Stimulated activated CD4-positive, alpha-beta T cell treated with anti-CD3 and anti-CD28 coated beads, Interleukin-15, amount 100 ng/mL, for 48 hours (primary cell): ENCODE measurements around the gene SIRPA.

Experiments
- DNase-seq, 2 donors: peaks; one replicate each; pipeline ENCODE4 v3.0.0-alpha.2; 2020; ENCODE audit warnings: low read depth in 2 of 2

Gene SIRPA

DNA sequence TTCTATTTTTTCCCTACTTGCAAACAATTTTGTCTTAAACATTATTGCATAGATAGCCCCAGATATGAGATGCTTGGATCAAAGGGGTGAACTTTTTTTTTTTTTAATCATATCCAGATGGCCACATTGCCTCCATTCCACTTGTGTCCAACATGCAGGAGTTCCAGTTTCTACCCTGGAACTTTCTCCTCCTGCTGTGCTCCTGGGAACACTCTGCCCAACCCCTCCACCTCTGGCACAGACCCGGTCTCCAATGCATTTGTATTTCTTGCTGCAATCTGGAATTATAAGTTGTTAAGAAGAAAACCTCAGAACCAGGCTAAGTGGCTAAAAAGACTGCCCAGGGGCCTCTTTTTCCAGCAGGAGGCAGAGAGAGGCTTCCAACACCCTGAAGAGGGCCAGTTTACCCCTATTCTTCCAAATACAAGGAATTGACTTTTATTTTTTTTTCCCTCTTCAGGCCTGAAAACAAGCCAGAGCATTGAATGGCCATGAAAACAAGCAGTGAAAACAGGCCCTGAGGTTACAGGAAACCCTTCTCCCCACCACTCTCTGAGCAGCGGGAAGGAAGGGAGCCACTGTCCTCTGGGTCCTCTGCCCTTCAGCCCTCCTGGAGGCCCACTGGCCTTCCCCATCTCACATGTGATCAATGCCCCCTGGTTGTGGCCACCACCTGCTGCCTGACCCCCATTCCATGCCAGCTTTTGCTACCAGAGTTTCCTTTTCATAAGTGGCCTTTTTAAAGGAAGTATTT lies 54.3 kb downstream of the SIRPA start:
- DNase-seq = no peak

DNA sequence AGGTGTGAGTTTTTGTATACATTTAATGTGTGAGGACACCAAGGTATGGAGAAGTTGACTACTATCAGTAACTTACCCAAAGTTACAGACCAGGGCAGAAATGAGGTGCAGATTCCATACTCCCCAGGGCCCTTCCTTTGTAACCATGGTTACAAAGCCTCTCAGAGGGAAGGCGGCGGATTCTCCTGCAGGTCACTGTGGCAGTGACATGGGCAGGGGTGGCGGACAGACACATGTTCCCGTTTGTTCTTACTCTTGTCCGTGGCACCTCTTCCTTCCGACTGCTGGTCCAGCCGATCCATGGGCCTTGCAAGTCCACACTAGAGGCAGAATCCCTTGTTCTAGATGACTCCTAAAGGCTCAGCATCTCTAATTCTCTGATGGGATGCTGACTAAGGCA lies 55.6 kb downstream of the SIRPA start:
- no peak for DNase-seq

DNA sequence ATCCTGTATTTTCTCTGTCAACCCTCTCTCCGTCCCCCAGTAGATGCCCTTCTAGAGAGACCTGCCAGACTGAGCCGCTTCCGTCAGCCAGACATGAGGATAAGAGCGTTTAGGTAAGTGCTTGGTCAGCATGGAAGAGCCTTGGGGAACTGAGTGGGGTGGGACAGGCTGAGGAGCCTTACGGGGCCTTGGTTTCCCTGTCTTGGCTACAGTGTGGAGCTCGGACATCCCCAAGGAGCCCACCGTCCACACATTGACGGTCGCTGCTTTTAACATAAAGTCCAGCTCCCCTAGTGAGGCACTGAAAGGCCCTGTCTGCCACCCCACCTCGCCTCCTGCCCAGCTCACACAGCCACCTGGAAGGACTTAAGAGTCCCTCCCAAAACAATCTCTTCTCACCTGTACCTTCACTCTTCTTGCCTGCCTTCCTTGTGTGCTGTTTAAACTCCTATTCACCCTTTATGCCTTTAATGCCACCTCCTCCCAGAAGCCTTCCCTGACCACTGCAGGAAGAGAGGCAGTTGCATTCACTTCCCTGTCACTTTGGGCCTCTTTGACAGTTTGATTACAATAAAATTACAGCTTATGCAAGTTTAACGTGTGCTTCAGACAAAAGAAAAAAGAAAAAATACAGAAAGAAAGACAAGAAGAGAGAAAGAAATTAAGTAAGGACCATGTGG lies 56.4 kb downstream of the SIRPA start:
- no peak for DNase-seq

DNA sequence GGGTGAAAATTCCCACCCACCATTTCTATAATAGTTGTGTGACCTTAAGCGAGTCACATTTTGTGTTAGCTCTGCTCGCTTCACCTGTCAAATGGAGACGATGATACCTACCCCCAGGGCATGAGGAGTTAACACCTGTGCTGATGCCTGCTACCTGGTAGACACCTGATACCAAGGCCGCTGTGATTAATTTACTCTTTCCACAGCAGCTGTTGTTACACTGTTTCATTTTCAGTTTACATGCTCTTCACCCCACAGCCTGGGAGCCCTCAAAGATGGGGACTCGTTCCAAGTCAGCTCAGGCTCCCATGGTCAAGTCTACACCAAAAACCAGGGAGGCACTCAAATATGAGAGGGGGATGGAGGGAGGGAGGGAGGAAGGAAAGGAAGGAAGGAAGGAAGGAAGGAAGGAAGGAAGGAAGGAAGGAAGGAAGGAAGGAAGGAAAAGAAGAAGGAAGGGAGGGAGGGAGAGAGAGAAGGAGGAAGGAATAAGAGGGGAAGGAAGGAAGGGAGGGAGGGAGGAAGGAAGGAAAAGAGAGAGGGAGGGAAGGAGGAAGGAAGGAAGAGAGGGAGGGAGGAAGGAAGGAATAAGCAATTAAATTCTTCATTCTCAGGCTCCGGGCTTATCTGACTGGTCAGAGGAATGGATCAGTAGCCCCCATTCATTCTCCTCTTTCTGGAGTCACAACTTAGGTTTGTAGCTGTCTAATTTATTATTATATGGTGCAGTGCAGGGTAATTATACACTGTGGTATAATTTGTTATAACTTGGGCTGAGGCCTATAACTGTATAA lies 57.7 kb downstream of the SIRPA start:
- no peak for DNase-seq

DNA sequence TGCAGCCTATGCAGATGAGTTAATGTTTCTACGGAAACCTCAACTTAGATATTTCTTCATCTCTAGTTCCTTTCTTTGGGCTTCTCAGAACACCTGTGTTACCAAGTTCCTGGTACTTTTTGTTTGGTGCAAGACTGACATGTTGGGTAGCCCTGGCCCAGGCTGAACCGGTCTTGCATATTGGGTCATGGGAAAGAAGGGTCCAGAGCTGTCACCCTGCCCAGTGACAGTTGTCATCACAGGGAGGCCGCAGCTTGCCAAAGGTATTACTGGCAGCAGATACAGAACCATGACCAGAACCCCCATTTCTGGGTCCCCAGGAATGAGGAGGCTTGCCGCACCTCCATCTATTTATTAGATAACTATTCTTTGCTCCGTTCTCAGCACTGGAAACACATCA lies 58.4 kb downstream of the SIRPA start:
- no peak for DNase-seq

DNA sequence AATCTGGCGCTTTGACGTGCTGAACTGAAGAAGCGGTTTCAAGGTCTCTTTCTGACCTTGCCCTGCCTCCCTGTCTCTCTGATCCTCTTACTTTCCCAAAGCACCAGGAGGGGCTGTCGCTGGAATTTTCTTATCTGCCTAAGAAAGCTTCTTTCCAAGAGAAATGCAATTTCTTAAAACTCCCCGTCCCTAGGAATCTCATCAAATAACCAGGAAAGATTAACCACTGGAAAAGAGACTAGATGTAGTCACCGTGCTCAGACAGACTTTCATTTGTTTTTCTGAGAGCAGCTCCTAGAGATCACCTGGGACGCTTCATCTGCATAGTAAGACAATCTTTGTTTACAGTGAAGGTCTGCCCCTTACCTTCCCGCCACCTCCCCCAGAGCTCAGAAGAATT lies 60.0 kb downstream of the SIRPA start:
- DNase-seq = no peak

DNA sequence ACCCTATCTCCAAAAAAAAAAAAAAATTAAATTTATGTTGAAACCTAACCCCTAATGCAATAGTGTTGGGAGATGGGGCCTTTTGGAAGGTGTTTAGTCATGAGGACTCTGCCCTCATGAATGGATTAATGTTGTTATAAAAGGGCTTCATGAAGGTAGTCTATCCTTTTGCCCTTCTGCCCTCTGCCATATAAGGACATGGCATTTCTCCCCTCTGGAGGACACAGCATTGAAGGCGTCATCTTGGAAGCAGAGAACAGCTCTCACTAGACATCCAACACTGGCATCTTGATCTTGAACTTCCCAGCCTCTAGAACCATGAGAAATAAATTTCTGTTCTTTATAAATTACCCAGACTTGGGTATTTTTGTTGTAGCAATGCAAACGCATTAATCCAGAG lies 63.2 kb downstream of the SIRPA start:
- no peak for DNase-seq

DNA sequence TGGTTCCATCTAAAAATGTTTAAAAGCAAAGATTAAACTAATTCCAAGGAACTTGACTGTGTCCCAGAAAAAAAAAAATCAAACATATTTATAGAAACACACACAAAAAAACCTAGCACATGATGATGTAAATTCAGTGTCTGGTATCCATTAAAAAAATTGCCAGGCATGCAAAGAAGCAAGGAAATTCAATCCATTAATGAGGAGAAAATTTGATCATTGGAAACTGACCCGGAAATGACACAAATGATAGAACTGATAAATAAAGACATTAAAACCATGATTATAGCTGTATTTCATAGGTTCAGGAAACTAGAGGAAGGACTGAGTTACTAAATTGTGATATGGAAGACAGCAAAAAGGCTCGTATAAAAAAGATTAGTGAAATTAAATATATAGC lies 63.9 kb downstream of the SIRPA start:
- DNase-seq = no peak

DNA sequence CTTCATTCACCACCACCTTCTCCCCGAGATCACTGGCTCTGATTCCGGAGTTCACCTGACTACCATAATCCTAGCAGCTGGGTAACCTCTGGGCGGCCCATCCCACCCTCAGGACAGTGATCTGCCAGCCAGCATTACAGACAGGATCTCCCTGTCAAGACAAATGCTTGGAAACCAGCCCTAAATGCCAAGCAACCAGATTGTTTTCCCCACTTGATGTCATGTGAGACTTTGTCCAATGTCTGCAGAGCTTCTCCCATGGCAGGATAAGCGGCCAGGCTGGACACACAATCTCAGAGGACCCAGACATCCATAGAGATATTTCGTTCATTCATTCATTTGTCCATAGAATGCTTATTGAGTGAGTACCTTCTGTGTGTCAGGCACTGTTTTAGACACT lies 66.2 kb downstream of the SIRPA start:
- DNase-seq = no peak

DNA sequence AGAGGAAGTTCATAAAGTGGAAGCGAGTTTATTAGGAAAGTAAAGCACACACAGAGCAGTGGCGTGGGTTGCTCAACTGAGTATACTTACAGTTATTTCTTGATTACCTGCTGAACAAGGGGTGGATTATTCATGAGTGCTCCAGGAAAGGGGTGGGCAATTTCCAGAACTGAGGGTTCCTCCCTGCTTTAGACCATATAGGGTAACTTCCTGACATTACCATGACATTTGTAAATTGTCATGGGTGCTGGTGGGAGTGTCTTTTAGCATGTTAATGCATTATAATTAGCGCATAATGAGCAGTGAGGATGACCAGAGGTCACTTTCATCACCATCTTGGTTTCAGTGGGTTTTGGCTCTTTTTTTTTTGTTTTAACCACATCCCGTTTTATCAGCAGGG lies 68.9 kb downstream of the SIRPA start:
- no peak for DNase-seq

DNA sequence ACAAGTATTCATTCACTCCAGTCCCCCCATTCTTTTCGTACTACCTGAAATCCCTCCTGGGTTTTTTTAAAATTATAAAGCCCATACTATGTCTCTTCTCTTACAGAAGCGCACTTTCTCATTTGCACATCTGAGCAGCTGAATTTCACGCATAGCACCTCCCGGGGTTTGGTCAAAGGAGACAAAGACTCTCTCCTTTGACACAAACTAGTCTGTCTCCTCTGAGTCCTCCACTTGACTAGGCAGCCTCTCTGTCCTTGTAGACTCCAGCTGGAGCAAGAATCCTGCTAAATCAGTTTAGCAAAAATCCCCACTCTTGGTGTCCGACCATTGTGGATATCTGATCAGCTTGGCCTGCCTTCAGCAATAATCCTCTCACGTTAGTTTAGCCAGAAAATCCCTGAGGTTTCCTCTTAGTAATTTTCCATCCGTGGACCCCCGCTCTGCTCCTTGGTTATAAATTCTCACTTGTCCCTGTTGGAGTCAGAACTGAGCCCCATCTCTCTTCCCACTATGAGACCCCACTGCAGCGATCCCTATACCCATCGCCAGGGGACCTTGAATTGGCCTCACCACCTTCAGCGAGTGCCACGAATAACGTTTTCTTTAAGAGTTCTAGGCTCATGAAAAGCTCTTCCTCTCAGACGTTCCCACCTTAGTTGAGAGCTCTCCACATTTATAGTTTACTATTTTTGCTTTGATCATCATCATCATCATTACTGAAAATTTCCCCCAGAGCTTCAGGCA lies 69.6 kb downstream of the SIRPA start:
- DNase-seq = no peak

DNA sequence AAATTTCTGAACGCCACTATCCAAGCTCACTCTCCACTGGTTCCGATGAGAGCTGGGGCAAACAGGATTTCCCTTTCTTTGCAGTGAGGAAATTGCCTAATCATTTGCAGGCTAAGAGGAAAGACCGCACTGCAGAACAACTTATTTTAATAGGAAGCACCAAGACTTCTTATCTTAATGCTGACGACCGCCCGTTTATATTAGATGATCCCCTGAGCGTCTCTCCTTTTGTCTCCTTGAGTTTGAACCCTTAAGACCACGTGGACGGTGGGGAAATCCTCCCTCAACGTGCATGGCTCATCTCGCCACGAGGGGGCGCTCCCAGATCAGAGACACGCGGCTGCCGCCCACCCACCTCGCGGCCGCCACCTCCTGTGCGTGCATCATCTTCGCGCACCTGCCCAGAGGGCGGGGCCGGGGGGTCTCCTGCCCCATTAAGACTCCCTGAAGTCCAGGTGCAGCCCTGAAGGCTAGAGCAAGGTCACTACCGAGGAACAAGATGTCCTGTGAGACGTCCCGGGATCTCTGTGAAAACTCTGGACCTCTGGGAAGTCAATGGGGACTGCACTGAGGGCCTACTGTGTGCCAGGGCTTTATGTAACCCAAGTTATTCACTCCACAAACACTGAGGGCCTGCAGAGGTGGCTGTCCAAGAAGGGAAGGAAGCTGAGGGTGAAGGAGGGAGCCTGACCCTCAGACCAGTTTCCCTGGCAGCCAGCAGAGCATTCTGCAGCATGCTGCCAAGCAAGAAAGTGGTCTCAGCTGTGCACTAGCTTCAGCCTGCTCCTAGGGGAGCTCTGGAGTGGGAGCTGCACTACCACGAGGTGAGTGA lies 70.5 kb downstream of the SIRPA start:
- peak; percentile 69 to 82 for DNase-seq

DNA sequence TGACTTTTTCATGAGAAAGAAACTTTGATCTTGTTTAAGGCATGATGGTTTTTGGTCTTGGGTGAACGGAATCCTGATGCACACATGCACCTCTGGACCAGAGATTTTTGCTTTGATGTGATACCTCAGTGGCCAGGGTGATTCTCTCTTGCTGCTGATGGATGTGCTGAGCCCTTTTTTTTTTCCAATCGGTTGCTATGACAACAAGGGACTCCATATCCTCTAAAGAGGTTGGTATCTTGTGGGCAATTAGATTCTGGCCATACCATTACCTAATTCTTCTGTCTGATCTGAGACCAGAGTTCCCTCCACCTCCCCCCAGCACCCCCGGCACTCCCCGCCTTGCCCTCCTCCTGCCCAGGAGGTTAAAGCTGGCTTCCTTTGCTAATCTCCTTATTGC lies 73.8 kb downstream of the SIRPA start:
- no peak for DNase-seq

DNA sequence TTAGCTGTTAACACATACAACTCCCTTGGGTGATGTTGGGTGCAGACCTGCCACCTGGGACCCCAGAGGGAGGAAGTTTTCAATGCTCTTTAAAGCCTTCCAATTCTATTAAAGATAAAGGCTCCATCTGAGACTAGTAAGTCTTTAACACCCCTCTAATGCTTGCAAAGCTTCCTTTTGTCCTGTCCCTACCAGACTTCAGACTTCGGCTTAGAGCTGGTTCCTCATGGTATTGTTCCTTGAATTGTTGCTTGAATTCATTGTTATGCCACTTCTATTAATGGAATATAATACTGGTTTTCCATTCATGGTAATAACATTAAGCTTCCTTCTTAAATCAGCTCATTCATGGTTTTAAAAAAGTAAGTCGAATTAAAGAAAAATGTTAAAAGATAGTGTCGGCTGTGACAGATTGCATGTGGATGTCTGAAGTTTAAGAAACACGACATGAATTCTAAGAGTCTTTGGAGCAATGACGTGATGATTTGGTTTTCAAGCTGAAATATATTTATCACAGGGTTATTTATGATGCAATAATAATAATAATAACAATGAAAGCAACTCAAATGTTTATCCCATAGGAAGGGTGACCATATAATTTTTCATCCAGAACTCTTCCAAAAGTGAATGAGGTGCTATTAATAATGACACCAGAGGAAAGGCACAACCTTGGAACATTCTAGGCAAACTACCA lies 76.8 kb downstream of the SIRPA start:
- DNase-seq = no peak

DNA sequence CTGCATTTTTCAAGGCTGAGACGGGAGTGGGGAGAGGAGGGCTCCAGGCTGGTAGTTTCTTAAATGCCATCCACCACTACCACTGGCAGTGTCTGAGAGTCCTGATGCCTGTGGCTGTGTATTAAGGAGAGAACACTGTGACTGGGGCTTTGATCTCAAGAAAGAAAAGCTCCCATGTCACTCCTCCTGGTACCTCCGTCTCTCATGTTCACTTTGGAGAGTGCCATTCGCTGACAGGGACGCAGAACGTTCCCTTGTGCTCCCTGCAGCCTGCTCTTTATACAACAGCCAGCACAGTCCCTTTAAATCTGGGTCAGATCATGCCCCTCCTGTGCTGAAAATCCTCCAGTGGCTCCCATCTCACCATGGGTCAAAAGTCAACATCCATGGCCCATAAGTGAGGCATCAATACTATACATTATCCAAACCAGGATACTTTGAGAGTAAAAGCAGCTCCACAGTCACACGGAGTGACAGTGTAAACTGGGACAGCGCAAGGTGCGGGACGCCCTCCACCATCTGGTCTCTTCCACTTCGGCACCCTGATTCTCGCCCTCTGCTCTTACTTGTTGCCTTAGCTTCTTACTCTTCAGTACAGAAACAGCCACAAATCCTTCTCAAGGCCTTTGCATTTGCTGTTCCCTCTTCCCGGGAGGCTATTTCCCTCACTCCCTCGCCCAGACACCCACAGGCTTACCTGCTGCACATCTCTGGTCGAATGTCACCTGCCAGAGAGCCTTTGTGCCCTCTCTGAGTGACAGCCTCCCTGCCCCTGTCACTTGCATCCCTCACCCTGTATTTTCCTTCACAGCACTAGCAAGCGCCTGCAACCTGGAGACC lies 78.6 kb downstream of the SIRPA start:
- no peak for DNase-seq

DNA sequence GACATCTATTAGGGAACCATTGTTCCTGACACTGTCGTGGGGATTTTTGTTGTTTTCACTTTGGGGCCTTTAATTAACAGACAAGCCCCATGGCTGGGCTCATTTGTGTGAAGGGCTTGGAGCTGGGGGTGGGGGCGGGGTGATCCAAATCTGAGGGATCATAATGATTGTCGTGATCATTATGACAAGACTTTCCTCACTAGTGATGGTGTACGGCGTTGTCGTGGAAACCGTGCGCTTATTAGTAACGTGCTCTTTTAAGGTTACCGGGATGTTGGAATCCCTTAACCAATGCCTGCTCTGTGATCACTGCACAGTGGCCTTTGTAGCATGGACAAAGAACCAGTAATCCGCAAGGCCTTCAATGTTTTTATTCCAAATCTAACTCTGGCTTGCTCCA lies 80.1 kb downstream of the SIRPA start:
- no peak for DNase-seq

DNA sequence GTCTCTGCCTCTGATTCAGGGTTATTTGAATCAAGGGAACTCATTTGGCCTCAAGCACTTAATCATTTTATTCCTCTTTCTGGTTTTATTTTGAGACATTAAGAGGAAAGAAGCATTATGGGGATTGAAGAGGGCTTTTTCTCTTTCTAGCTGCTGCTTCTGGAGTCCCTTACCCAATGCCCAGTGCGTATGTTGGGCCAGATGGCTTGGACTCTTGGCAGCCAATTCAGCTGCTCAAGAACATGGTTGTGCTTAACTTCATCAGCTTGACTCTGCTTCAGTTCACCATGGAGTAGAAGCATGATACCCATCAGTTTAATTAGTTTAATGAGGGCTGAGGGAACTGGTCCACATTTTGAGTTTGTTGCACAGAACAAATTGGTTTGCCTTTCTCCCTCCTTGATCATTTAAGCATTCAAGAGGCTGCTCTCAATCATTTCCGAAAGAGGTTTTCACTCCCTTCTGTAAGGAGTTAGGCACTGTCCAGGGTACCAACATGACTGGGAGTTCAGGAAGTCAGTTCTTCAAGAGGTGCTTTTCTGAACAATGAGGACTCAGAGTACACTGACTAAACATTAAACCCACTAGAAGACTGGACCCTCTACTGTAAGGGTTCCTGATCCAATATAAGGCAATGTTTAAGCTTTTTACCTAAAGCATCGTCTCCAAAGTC lies 84.0 kb downstream of the SIRPA start:
- DNase-seq = no peak

DNA sequence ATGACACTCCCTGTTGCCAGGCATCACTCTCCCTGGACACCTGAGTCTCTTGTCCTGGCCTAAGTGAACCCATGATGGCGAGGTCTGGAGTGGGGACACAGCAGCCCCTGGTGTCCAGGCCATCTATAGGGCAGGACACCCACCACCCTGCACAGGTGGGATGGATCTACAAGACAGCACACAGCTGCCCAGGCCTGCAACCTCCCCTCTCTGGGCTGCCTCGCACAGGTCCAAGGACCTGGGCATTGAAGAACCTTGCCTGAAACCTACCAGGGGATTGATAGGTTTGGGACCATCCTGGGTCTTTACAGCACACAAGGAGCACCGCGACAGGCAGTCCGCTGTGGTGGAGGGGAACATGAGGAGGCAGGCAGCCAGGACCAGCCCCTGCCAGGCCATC lies 87.5 kb downstream of the SIRPA start:
- no peak for DNase-seq

DNA sequence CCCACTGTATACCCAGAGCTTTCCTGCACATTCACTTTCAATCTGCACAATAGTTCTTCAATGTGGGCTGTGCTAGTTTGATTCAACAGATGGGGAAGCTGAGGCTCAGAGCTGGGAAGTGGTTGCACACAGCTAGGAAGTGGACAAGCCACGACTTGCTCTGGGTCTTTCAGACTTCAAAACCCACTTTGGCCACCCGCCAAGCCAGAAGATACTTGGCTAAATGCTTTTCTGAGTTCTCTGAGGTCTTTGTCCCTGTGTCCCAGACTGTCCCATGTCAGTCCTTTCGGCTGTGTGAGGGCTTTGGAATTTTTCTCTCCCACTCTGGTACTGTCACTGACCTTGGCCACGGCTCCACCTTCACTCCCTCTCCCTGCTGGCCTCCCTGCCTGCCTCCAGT lies 88.1 kb downstream of the SIRPA start:
- no peak for DNase-seq
